ENCODE results near the gene KRTAP5-3.

KRTAP5-3 gene

DNA sequence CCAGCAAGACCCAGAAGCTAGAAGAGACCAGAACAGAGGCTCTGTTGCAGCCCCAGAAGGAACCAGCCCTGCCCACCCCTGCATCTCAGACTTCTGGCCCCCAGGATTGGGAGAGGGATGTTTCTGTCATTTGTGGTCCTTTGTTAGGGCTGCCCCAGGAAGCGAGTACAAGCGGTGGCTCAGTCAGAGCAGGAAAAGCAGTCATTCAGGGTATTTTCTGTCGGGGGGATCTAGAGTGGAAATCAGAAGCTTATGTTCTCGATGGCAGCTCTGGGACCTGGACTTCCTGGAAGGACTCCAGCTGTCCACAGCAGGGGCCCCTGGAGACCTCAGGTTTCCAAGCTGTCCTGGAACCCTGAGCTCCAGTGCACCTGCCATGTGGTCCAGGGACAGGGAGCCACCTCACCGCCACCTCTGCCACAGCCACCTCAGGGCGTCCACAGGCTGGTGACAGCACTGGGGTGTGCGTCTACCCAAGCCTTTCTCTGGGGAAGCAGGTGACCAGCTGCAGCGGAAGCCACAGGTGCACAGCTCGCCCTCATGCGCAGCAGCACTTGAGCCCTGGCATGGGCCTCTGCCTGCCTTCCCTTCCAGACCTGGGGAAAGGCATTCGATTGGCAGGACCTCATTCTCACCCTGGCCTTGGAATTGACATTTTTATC, 23.9 kb upstream of the KRTAP5-3 start:
- Histone ChIP-seq H3K4me1 (ENCODE audit: control insufficient read depth, insufficient read depth, low read length) (no peaks in the 10 kb centered on the region), H3K27ac (ENCODE audit: insufficient read depth, low read depth, low read length, poor library complexity, severe bottlenecking) (no peak overlapping the region), H3K36me3 (ENCODE audit: control insufficient read depth, insufficient read depth, low read length) (no peaks in the 10 kb centered on the region), H3K9me3 (ENCODE audit: control insufficient read depth, low read length) (no peaks in the 10 kb centered on the region), H3K4me3 (ENCODE audit: insufficient read depth, low read depth, low read length) (no peak overlapping the region), H3K27me3 (ENCODE audit: control insufficient read depth, insufficient read depth, low read length, poor library complexity, severe bottlenecking) (peaks cover 15% of the 10 kb centered on the region)
- 88 to 89% methylated on average over 11 of the region's 11 CpGs for WGBS, 2 experiments

DNA sequence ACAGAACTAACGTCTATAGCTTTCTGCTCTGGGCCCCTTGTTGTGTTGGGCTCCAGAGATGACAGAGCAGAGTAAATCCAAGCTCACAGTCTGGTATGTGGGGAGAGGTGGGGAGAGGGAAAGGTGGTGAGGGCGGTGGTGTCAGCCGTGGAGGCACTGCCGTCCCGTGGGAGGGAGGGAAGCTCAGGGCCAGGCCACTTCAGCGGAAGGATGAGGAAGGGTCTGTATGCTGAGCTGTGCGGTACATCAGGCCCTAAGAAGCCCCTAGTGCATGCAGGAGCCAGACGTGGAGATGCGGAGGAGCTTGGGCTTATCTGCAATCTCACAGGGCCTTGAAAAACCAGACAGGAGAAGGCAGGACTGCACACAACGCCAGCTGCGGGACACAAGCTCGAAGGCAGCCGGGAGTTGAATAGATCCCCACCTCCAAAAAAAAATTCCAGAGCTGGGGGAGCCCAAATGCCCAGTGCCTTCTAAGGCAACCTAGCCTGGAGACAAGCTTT, 22.9 kb upstream of the KRTAP5-3 start:
- WGBS, 2 experiments: 88 to 91% methylated on average over 13 of the region's 13 CpGs
- no peaks in the 10 kb centered on the region for H3K9me3 ChIP-seq (ENCODE audit: control insufficient read depth, low read length)
- no peaks in the 10 kb centered on the region for H3K4me1 ChIP-seq (ENCODE audit: control insufficient read depth, insufficient read depth, low read length)
- no peak overlapping the region for H3K27ac ChIP-seq (ENCODE audit: insufficient read depth, low read depth, low read length, poor library complexity, severe bottlenecking)
- no peak overlapping the region for H3K4me3 ChIP-seq (ENCODE audit: insufficient read depth, low read depth, low read length)
- peaks cover 15% of the 10 kb centered on the region for H3K27me3 ChIP-seq (ENCODE audit: control insufficient read depth, insufficient read depth, low read length, poor library complexity, severe bottlenecking)
- no peaks in the 10 kb centered on the region for H3K36me3 ChIP-seq (ENCODE audit: control insufficient read depth, insufficient read depth, low read length)

GRCh38 chr11:1630271-1630670, 22.0 kb upstream of the KRTAP5-3 start:
- WGBS, 2 experiments: 86 to 92% methylated on average over 2 of the region's 2 CpGs

GRCh38 chr11:1629326-1630185, 21.3 kb upstream of the KRTAP5-3 start, which contains the start of gene KRTAP5-5:
Gene KRTAP5-5, plus strand, starts transcription at chr11:1629775. Its CDS starts 66 bp downstream, at chr11:1629841.
- WGBS, 2 experiments: 91% methylated on average over 26 of the region's 26 CpGs
- H3K27ac ChIP-seq (ENCODE audit: insufficient read depth, low read depth, low read length, poor library complexity, severe bottlenecking): no peak within 1 kb of the TSS
- H3K9me3 ChIP-seq (ENCODE audit: control insufficient read depth, low read length): no peaks in the 10 kb centered on the region
- H3K4me3 ChIP-seq (ENCODE audit: insufficient read depth, low read depth, low read length): no peak within 1 kb of the TSS
- H3K36me3 ChIP-seq (ENCODE audit: control insufficient read depth, insufficient read depth, low read length): no peaks in the 10 kb centered on the region
- H3K27me3 ChIP-seq (ENCODE audit: control insufficient read depth, insufficient read depth, low read length, poor library complexity, severe bottlenecking): peaks cover 15% of the 10 kb centered on the region
- H3K4me1 ChIP-seq (ENCODE audit: control insufficient read depth, insufficient read depth, low read length): no peaks in the 10 kb centered on the region

More at GRCh38 chr11:1630271-1630670, 22.0 kb upstream of the KRTAP5-3 start:
- no peaks in the 10 kb centered on the region for H3K4me1 ChIP-seq (ENCODE audit: control insufficient read depth, insufficient read depth, low read length)
- H3K9me3 ChIP-seq (ENCODE audit: control insufficient read depth, low read length): no peaks in the 10 kb centered on the region
- peaks cover 15% of the 10 kb centered on the region for H3K27me3 ChIP-seq (ENCODE audit: control insufficient read depth, insufficient read depth, low read length, poor library complexity, severe bottlenecking)
- no peak overlapping the region for H3K27ac ChIP-seq (ENCODE audit: insufficient read depth, low read depth, low read length, poor library complexity, severe bottlenecking)
- no peaks in the 10 kb centered on the region for H3K36me3 ChIP-seq (ENCODE audit: control insufficient read depth, insufficient read depth, low read length)
- no peak overlapping the region for H3K4me3 ChIP-seq (ENCODE audit: insufficient read depth, low read depth, low read length)

GRCh38 chr11:1628506-1629325, 20.5 kb upstream of the KRTAP5-3 start:
- H3K27ac ChIP-seq (ENCODE audit: insufficient read depth, low read depth, low read length, poor library complexity, severe bottlenecking): no peak overlapping the region
- no peaks in the 10 kb centered on the region for H3K9me3 ChIP-seq (ENCODE audit: control insufficient read depth, low read length)
- H3K36me3 ChIP-seq (ENCODE audit: control insufficient read depth, insufficient read depth, low read length): no peaks in the 10 kb centered on the region
- 43% methylated on average over 35 of the region's 35 CpGs for WGBS, 2 experiments
- H3K4me1 ChIP-seq (ENCODE audit: control insufficient read depth, insufficient read depth, low read length): no peaks in the 10 kb centered on the region
- H3K27me3 ChIP-seq (ENCODE audit: control insufficient read depth, insufficient read depth, low read length, poor library complexity, severe bottlenecking): peaks cover 15% of the 10 kb centered on the region
- H3K4me3 ChIP-seq (ENCODE audit: insufficient read depth, low read depth, low read length): no peak overlapping the region

GRCh38 chr11:1625541-1625940, 17.3 kb upstream of the KRTAP5-3 start:
- Histone ChIP-seq H3K9me3 (ENCODE audit: control insufficient read depth, low read length) (no peaks in the 10 kb centered on the region), H3K36me3 (ENCODE audit: control insufficient read depth, insufficient read depth, low read length) (no peaks in the 10 kb centered on the region), H3K27me3 (ENCODE audit: control insufficient read depth, insufficient read depth, low read length, poor library complexity, severe bottlenecking) (peaks cover 10% of the 10 kb centered on the region), H3K27ac (ENCODE audit: insufficient read depth, low read depth, low read length, poor library complexity, severe bottlenecking) (no peak overlapping the region), H3K4me3 (ENCODE audit: insufficient read depth, low read depth, low read length) (no peak overlapping the region), H3K4me1 (ENCODE audit: control insufficient read depth, insufficient read depth, low read length) (no peaks in the 10 kb centered on the region)
- 93 to 94% methylated on average over 13 of the region's 13 CpGs for WGBS, 2 experiments

DNA sequence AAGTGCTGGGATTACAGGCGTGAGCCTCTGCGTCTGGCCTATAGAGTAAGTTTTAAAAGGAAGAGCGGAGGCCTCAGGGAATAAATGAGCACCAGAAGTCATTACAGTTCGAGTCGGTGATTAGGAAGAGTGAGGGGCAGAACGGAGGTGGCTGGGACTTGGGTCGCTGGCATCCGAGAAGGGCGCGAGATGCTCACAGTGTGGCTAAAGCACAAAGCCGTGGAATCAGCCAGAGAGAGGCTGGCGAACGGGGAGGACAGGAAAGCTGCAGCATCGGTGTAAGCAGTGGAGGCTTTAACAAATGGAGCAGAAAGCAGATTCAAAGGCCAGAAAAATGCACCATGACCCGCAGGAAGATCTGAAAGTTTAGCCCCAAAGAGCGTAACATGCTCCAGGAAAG, 16.4 kb upstream of the KRTAP5-3 start:
- H3K4me3 ChIP-seq (ENCODE audit: insufficient read depth, low read depth, low read length): no peak overlapping the region
- WGBS, 2 experiments: 82 to 84% methylated on average over 16 of the region's 16 CpGs
- H3K4me1 ChIP-seq (ENCODE audit: control insufficient read depth, insufficient read depth, low read length): no peaks in the 10 kb centered on the region
- no peak overlapping the region for H3K27ac ChIP-seq (ENCODE audit: insufficient read depth, low read depth, low read length, poor library complexity, severe bottlenecking)
- H3K9me3 ChIP-seq (ENCODE audit: control insufficient read depth, low read length): no peaks in the 10 kb centered on the region
- H3K27me3 ChIP-seq (ENCODE audit: control insufficient read depth, insufficient read depth, low read length, poor library complexity, severe bottlenecking): peaks cover 4% of the 10 kb centered on the region
- no peaks in the 10 kb centered on the region for H3K36me3 ChIP-seq (ENCODE audit: control insufficient read depth, insufficient read depth, low read length)

DNA sequence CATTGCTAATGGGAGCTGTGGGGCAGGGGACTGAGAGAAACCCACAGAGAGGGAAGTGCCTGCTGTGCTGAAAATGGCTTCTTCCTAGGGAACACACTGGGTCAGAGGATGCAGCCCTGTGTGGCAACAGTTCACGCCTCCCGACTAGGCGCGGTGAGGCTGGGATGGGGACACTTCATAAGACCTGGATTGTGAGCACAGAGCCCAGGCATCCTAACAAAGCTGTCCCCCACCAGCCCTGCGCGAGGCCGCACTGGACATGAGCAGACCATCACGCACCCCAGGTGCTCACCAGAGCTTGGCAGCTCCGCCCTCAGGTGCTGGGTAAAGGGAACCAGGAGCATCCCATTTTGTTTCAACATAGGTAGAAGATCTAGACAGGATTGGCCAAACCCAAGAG, 15.5 kb upstream of the KRTAP5-3 start:
- H3K27me3 ChIP-seq (ENCODE audit: control insufficient read depth, insufficient read depth, low read length, poor library complexity, severe bottlenecking): no peaks in the 10 kb centered on the region
- WGBS, 2 experiments: 86 to 90% methylated on average over 9 of the region's 9 CpGs
- no peaks in the 10 kb centered on the region for H3K36me3 ChIP-seq (ENCODE audit: control insufficient read depth, insufficient read depth, low read length)
- no peaks in the 10 kb centered on the region for H3K4me1 ChIP-seq (ENCODE audit: control insufficient read depth, insufficient read depth, low read length)
- H3K9me3 ChIP-seq (ENCODE audit: control insufficient read depth, low read length): no peaks in the 10 kb centered on the region
- no peak overlapping the region for H3K27ac ChIP-seq (ENCODE audit: insufficient read depth, low read depth, low read length, poor library complexity, severe bottlenecking)
- H3K4me3 ChIP-seq (ENCODE audit: insufficient read depth, low read depth, low read length): no peak overlapping the region

DNA sequence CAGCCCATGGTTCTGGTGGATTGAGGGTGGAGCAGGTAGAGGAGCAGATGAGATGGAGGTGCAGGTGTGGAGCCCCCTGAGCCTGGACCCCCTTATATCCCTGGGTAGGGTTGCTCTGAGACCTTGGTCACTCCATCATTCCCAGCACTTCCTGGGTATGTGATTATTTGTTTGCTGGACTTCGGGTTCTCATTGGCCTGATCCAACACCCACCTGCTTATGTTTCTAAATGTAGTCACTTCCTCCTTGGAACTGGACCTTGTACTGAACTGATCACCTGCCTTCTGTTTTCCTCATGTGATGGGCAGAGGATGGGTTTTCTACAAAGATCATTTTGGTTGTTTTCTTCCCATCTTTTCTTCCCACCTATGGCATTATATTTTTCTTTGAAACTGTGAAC, 13.8 kb upstream of the KRTAP5-3 start, which contains the start of gene KRTAP5-4:
TSS of gene KRTAP5-4 (minus strand) at position 53 of the 400 bp plus-strand sequence. CDS start at position 8, 45 bp downstream.
- Histone ChIP-seq H3K27me3 (ENCODE audit: control insufficient read depth, insufficient read depth, low read length, poor library complexity, severe bottlenecking) (no peaks in the 10 kb centered on the region), H3K27ac (ENCODE audit: insufficient read depth, low read depth, low read length, poor library complexity, severe bottlenecking) (no peak within 1 kb of the TSS), H3K4me1 (ENCODE audit: control insufficient read depth, insufficient read depth, low read length) (no peaks in the 10 kb centered on the region), H3K4me3 (ENCODE audit: insufficient read depth, low read depth, low read length) (no peak within 1 kb of the TSS), H3K9me3 (ENCODE audit: control insufficient read depth, low read length) (no peaks in the 10 kb centered on the region), H3K36me3 (ENCODE audit: control insufficient read depth, insufficient read depth, low read length) (no peaks in the 10 kb centered on the region)
- 89 to 100% methylated on average over 1 of the region's 1 CpG for WGBS, 2 experiments
